Activated CD8-positive, alpha-beta T cell treated with anti-CD3 and anti-CD28 coated beads, Interleukin-2, amount 10 ng/mL, durations not matched to agents 7 days and 5 days (primary cell): ENCODE data around the gene FARP1. TPM values are rescaled to one million over a fixed set of nuclear protein-coding genes. Genes with fewer than 3 reads are reported as not detected.

ENCODE experiments used
- ATAC-seq: fragments of 150-1000 bp; cut with Tn5 transposase; one replicate; pipeline ENCODE4 v1.10.0; 2021; ENCODE audit warnings: moderate library complexity
- CTCF ChIA-PET: fragments of 350-600 bp; sonication (Branson Sonifier 250); formaldehyde crosslinking; loops from one replicate; lab custom pipeline; 2021; ENCODE audit warnings: antibody characterized with exemption; lab: Charles Lee
- POLR2A ChIA-PET: fragments of 350-600 bp; sonication (Branson Sonifier 250); formaldehyde crosslinking; loops from one replicate; lab custom pipeline; 2021; ENCODE audit warnings: antibody characterized with exemption; lab: Charles Lee
- DNase-seq: peaks from one replicate; pipeline ENCODE4 v3.0.0-alpha.2; 2020
- H3K27ac Mint-ChIP-seq: one replicate; pipeline ENCODE4 v1.8.0; 2021; ENCODE audit warnings: mild to moderate bottlenecking, mixed read lengths
- H3K27me3 Mint-ChIP-seq: one replicate; pipeline ENCODE4 v1.8.0; 2021; ENCODE audit warnings: low read depth, mixed read lengths
- H3K36me3 Mint-ChIP-seq: one replicate; pipeline ENCODE4 v1.8.0; 2021; ENCODE audit warnings: low read depth, mixed read lengths
- H3K4me1 Mint-ChIP-seq: one replicate; pipeline ENCODE4 v1.8.0; 2021; ENCODE audit warnings: low read depth, mixed read lengths
- H3K4me3 Mint-ChIP-seq: one replicate; pipeline ENCODE4 v1.8.0; 2021; ENCODE audit warnings: mild to moderate bottlenecking, mixed read lengths
- H3K9me3 Mint-ChIP-seq: one replicate; pipeline ENCODE4 v1.8.0; 2022; ENCODE audit warnings: mixed read lengths; ENCODE audit not compliant: insufficient read depth
- total RNA-seq, 2 experiments: library from RNA; stranded (reverse); gene quantifications; one replicate each; pipeline ENCODE4 v1.2.3, GENCODE V29; 2021

The FARP1 gene
- total RNA-seq, 2 experiments from 2014 or later, result 1.1 to 1.2 TPM

- H3K36me3 Mint-ChIP-seq, result no peaks in the 10 kb centered on the region
- ChIA-PET POLR2A (no interaction called here), CTCF (no interaction called here)
- DNase-seq (no peak), ATAC-seq (no peak)
- no peak overlapping the region for H3K4me3 Mint-ChIP-seq
- H3K4me1 Mint-ChIP-seq, result no peaks in the 10 kb centered on the region
- peaks cover 8% of the 10 kb centered on the region for H3K27me3 Mint-ChIP-seq
- H3K27ac Mint-ChIP-seq, result no peak overlapping the region
- no peaks in the 10 kb centered on the region for H3K9me3 Mint-ChIP-seq
These were observed 99.5 kb downstream of the FARP1 start for GRCh38 chr13:98242403-98242802.

GRCh38 chr13:98243929-98244272 is 101.0 kb downstream of the FARP1 start:
- CTCF ChIA-PET, result no interaction called here
- H3K36me3 Mint-ChIP-seq, result no peaks in the 10 kb centered on the region
- H3K27me3 Mint-ChIP-seq, result peaks cover 9% of the 10 kb centered on the region
- H3K9me3 Mint-ChIP-seq, result no peaks in the 10 kb centered on the region
- no peak overlapping the region for H3K27ac Mint-ChIP-seq
- H3K4me1 Mint-ChIP-seq, result no peaks in the 10 kb centered on the region
- ATAC-seq, result no peak
- no peak for DNase-seq
- POLR2A ChIA-PET, result no interaction called here
- H3K4me3 Mint-ChIP-seq, result no peak overlapping the region

GRCh38 chr13:98246538-98247172 is 103.8 kb downstream of the FARP1 start:
- no peak for DNase-seq
- no peaks in the 10 kb centered on the region for H3K36me3 Mint-ChIP-seq
- no peak for ATAC-seq
- H3K27ac Mint-ChIP-seq, result no peak overlapping the region
- H3K9me3 Mint-ChIP-seq, result no peaks in the 10 kb centered on the region
- no peaks in the 10 kb centered on the region for H3K4me1 Mint-ChIP-seq
- ChIA-PET CTCF (no interaction called here), POLR2A (no interaction called here)
- H3K4me3 Mint-ChIP-seq, result no peak overlapping the region
- H3K27me3 Mint-ChIP-seq, result peaks cover 9% of the 10 kb centered on the region

GRCh38 chr13:98251708-98252107 is 108.8 kb downstream of the FARP1 start:
- no peak overlapping the region for H3K4me3 Mint-ChIP-seq
- H3K27me3 Mint-ChIP-seq, result peaks cover 4% of the 10 kb centered on the region
- no peaks in the 10 kb centered on the region for H3K4me1 Mint-ChIP-seq
- no peaks in the 10 kb centered on the region for H3K36me3 Mint-ChIP-seq
- no peak overlapping the region for H3K27ac Mint-ChIP-seq
- CTCF ChIA-PET, result no interaction called here
- H3K9me3 Mint-ChIP-seq, result no peaks in the 10 kb centered on the region
- DNase-seq (no peak), ATAC-seq (no peak)
- POLR2A ChIA-PET, result no interaction called here

- no peak for ATAC-seq
- POLR2A ChIA-PET, result no interaction called here
- Mint-ChIP-seq H3K4me1 (no peaks in the 10 kb centered on the region), H3K9me3 (no peaks in the 10 kb centered on the region), H3K4me3 (no peak overlapping the region), H3K36me3 (no peaks in the 10 kb centered on the region), H3K27ac (no peak overlapping the region), H3K27me3 (no peaks in the 10 kb centered on the region)
- no peak for DNase-seq
- CTCF ChIA-PET, result no interaction called here
These were observed 110.1 kb downstream of the FARP1 start for GRCh38 chr13:98252931-98253470.

- Mint-ChIP-seq H3K27me3 (no peaks in the 10 kb centered on the region), H3K4me1 (no peaks in the 10 kb centered on the region)
- CTCF ChIA-PET, result no interaction called here
These were observed 110.6 kb downstream of the FARP1 start for GRCh38 chr13:98253526-98253925.

GRCh38 chr13:98254513-98254912 is 111.6 kb downstream of the FARP1 start:
- ChIA-PET CTCF (no interaction called here), POLR2A (no interaction called here)
- DNase-seq (no peak), ATAC-seq (no peak)
- H3K36me3 Mint-ChIP-seq, result no peaks in the 10 kb centered on the region
- no peak overlapping the region for H3K4me3 Mint-ChIP-seq
- no peaks in the 10 kb centered on the region for H3K27me3 Mint-ChIP-seq
- no peaks in the 10 kb centered on the region for H3K4me1 Mint-ChIP-seq
- H3K27ac Mint-ChIP-seq, result no peak overlapping the region
- no peaks in the 10 kb centered on the region for H3K9me3 Mint-ChIP-seq

More at GRCh38 chr13:98253526-98253925, 110.6 kb downstream of the FARP1 start:
- DNase-seq, result no peak
- POLR2A ChIA-PET, result no interaction called here
- no peak for ATAC-seq
- Mint-ChIP-seq H3K36me3 (no peaks in the 10 kb centered on the region), H3K27ac (no peak overlapping the region), H3K9me3 (no peaks in the 10 kb centered on the region), H3K4me3 (no peak overlapping the region)

GRCh38 chr13:98258226-98258625 is 115.3 kb downstream of the FARP1 start:
- Mint-ChIP-seq H3K9me3 (no peaks in the 10 kb centered on the region), H3K27me3 (peaks cover 2% of the 10 kb centered on the region), H3K4me3 (no peak overlapping the region), H3K27ac (no peak overlapping the region), H3K36me3 (no peaks in the 10 kb centered on the region), H3K4me1 (no peaks in the 10 kb centered on the region)
- ChIA-PET CTCF (no interaction called here), POLR2A (no interaction called here)
- DNase-seq (no peak), ATAC-seq (no peak)

GRCh38 chr13:98260357-98261164 is 117.7 kb downstream of the FARP1 start:
- no peak for DNase-seq
- no peaks in the 10 kb centered on the region for H3K36me3 Mint-ChIP-seq
- no peak for ATAC-seq
- H3K4me1 Mint-ChIP-seq, result no peaks in the 10 kb centered on the region
- H3K4me3 Mint-ChIP-seq, result no peak overlapping the region
- ChIA-PET CTCF (interaction anchor here (0.7 kb wide), 1 partner anchor 9 kb away, joined by 3 read pairs; no protein-coding TSS in a partner anchor), POLR2A (no interaction called here)
- peaks cover 6% of the 10 kb centered on the region for H3K27me3 Mint-ChIP-seq
- H3K27ac Mint-ChIP-seq, result no peak overlapping the region
- H3K9me3 Mint-ChIP-seq, result no peaks in the 10 kb centered on the region

GRCh38 chr13:98261165-98261702 is 118.3 kb downstream of the FARP1 start:
- H3K4me3 Mint-ChIP-seq, result no peak overlapping the region
- CTCF ChIA-PET, result no interaction called here

GRCh38 chr13:98262292-98262691 is 119.4 kb downstream of the FARP1 start:
- Mint-ChIP-seq H3K27ac (no peak overlapping the region), H3K4me3 (no peak overlapping the region), H3K9me3 (no peaks in the 10 kb centered on the region), H3K4me1 (no peaks in the 10 kb centered on the region), H3K36me3 (no peaks in the 10 kb centered on the region), H3K27me3 (peaks cover 6% of the 10 kb centered on the region)
- CTCF ChIA-PET, result no interaction called here
- DNase-seq (no peak), ATAC-seq (no peak)
- POLR2A ChIA-PET, result no interaction called here

More at GRCh38 chr13:98261165-98261702, 118.3 kb downstream of the FARP1 start:
- H3K27me3 Mint-ChIP-seq, result peaks cover 6% of the 10 kb centered on the region
- no peak overlapping the region for H3K27ac Mint-ChIP-seq
- DNase-seq, result no peak
- H3K9me3 Mint-ChIP-seq, result no peaks in the 10 kb centered on the region
- H3K4me1 Mint-ChIP-seq, result no peaks in the 10 kb centered on the region
- ATAC-seq, result no peak
- no peaks in the 10 kb centered on the region for H3K36me3 Mint-ChIP-seq
- POLR2A ChIA-PET, result no interaction called here

GRCh38 chr13:98263841-98264240 is 120.9 kb downstream of the FARP1 start:
- H3K4me3 Mint-ChIP-seq, result no peak overlapping the region
- H3K27me3 Mint-ChIP-seq, result peaks cover 6% of the 10 kb centered on the region
- no peak overlapping the region for H3K27ac Mint-ChIP-seq
- no peaks in the 10 kb centered on the region for H3K4me1 Mint-ChIP-seq
- ChIA-PET POLR2A (no interaction called here), CTCF (no interaction called here)
- no peak for ATAC-seq
- H3K9me3 Mint-ChIP-seq, result no peaks in the 10 kb centered on the region
- DNase-seq, result no peak
- H3K36me3 Mint-ChIP-seq, result no peaks in the 10 kb centered on the region
